GF-D8 (cell line): ENCODE data around the gene ARHGEF35.
"Not testable (repeated sequence)": the region's sequence is repeated elsewhere in the genome, so short reads cannot be mapped to it uniquely, and the experiment has no call there.

Experiments
- DNase-seq: peaks from one replicate; lab custom pipeline; 2025; lab: John Stamatoyannopoulos, UW

The ARHGEF35 gene

GRCh38 chr7:144178380-144179164 is 17.1 kb downstream of the ARHGEF35 start:
- not testable (repeated sequence) for DNase-seq

- no peak for DNase-seq
Measured at GRCh38 chr7:144174613-144175012, 21.0 kb downstream of the ARHGEF35 start.

GRCh38 chr7:144171594-144172350 is 23.9 kb downstream of the ARHGEF35 start:
- DNase-seq: not testable (repeated sequence)

- no peak for DNase-seq
Measured at GRCh38 chr7:144164784-144165183, 30.8 kb downstream of the ARHGEF35 start.

- no peak for DNase-seq
Measured at GRCh38 chr7:144158861-144159260, 36.8 kb downstream of the ARHGEF35 start.

GRCh38 chr7:144148224-144148827 is 47.3 kb downstream of the ARHGEF35 start:
- DNase-seq: no peak

- DNase-seq: no peak
Measured at GRCh38 chr7:144144426-144144825, 51.2 kb downstream of the ARHGEF35 start.

GRCh38 chr7:144142187-144142586 is 53.4 kb downstream of the ARHGEF35 start:
- no peak for DNase-seq

- DNase-seq: no peak
Measured at GRCh38 chr7:144137501-144137900, 58.1 kb downstream of the ARHGEF35 start.
